CD8-positive, alpha-beta memory T cell (primary cell): ENCODE data around the gene NOP56. TPM values are rescaled to one million over a fixed set of nuclear protein-coding genes. Genes with fewer than 3 reads are reported as not detected.

Experiments used
- CTCF ChIA-PET: fragments of 350-600 bp; sonication (Branson Sonifier 250); formaldehyde crosslinking; loops from one replicate; lab custom pipeline; 2021; ENCODE audit warnings: antibody characterized with exemption; lab: Charles Lee
- POLR2A ChIA-PET: fragments of 350-600 bp; sonication (Branson Sonifier 250); formaldehyde crosslinking; loops from one replicate; lab custom pipeline; 2021; ENCODE audit warnings: antibody characterized with exemption; lab: Charles Lee
- DNase-seq, 5 donors: peaks; one replicate each; pipeline versions ENCODE4 v3.0.0 to v3.0.0-alpha.2; 2020 to 2022; ENCODE audit warnings: mixed read lengths in 1 of 5
- H3K27ac ChIP-seq: one replicate; pipeline ENCODE4 v1.7.0; 2013; ENCODE audit warnings: low read depth, mild to moderate bottlenecking, low read length, moderate library complexity
- H3K27me3 ChIP-seq: 2 replicates; pipeline ENCODE4 v1.7.0; 2013; ENCODE audit warnings: low read length, mild to moderate bottlenecking; ENCODE audit not compliant: insufficient read depth, poor library complexity, severe bottlenecking
- H3K36me3 ChIP-seq: 2 replicates; pipeline ENCODE4 v1.7.0; 2013; ENCODE audit warnings: mild to moderate bottlenecking, low read length, moderate library complexity; ENCODE audit not compliant: insufficient read depth
- H3K4me1 ChIP-seq: 2 replicates; pipeline ENCODE4 v1.7.0; 2013; ENCODE audit warnings: mild to moderate bottlenecking, low read length, moderate library complexity; ENCODE audit not compliant: insufficient read depth
- H3K4me3 ChIP-seq: 2 replicates; pipeline ENCODE4 v1.7.0; 2013; ENCODE audit warnings: mild to moderate bottlenecking, low read length
- H3K9me3 ChIP-seq: 2 replicates; pipeline ENCODE4 v1.7.0; 2013; ENCODE audit warnings: mild to moderate bottlenecking, low read length
- H3K27ac Mint-ChIP-seq, 8 donors: one replicate each; pipeline ENCODE4 v1.8.0; 2020 to 2021; ENCODE audit warnings: mixed read lengths in 8 of 8, mild to moderate bottlenecking in 6 of 8, inconsistent platforms in 3 of 8, moderate library complexity in 3 of 8
- H3K27me3 Mint-ChIP-seq, 2 donors: one replicate each; pipeline ENCODE4 v1.8.0; 2020 to 2021; ENCODE audit warnings: mixed read lengths in 2 of 2, mild to moderate bottlenecking in 1 of 2, moderate library complexity in 1 of 2
- H3K36me3 Mint-ChIP-seq, 3 donors: one replicate each; pipeline ENCODE4 v1.8.0; 2020 to 2021; ENCODE audit warnings: mixed read lengths in 3 of 3, inconsistent platforms in 1 of 3, mild to moderate bottlenecking in 1 of 3
- H3K4me1 Mint-ChIP-seq, 3 donors: one replicate each; pipeline ENCODE4 v1.8.0; 2020 to 2021; ENCODE audit warnings: mixed read lengths in 3 of 3, inconsistent platforms in 1 of 3, mild to moderate bottlenecking in 1 of 3
- H3K4me3 Mint-ChIP-seq, 7 donors: one replicate each; pipeline ENCODE4 v1.8.0; 2020 to 2021; ENCODE audit warnings: mixed read lengths in 7 of 7, mild to moderate bottlenecking in 6 of 7, moderate library complexity in 4 of 7, inconsistent platforms in 2 of 7
- H3K9me3 Mint-ChIP-seq, 5 donors: one replicate each; pipeline ENCODE4 v1.8.0; 2020 to 2022; ENCODE audit warnings: mixed read lengths in 5 of 5, mild to moderate bottlenecking in 3 of 5, moderate library complexity in 2 of 5, inconsistent platforms in 1 of 5
- polyA plus RNA-seq: library from polyadenylated mRNA; unstranded; fragments of 300-500 nt; fragmentation: Illumina TruSeq; gene quantifications from one replicate; pipeline ENCODE4 v1.2.3, GENCODE V29; 2021
- total RNA-seq, 2 experiments: library from RNA; stranded (reverse); gene quantifications; one replicate each; pipeline ENCODE4 v1.2.3, GENCODE V29; 2021

NOP56 gene
- total and polyA plus RNA-seq, 3 experiments from 2014 or later, result 106 to 920 (median 888) TPM

DNA sequence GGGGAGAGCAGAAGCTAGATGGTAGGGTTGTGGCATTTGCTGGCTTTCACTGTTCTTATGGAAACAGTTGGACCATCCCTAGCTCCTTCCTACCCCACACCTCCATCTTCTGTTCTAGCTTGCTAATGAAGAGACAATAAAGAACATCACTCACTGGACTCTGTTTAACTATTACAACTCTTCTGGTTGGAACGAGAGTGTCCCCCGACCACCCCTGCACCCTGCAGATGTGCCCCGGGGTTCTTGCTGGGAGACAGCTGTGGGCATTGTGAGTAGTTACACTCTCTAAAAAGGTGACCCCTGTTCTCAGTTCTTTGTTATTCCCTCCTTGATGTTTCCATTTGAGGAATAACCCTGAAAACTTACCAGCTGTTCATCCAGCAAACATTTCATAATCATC, 40.4 kb upstream of the NOP56 start:
- peaks cover 5 to 8% (median 7%) of the 10 kb centered on the region in 5 donors for H3K9me3 Mint-ChIP-seq
- peaks cover 0 to 1% (median 0%) of the 10 kb centered on the region in 3 donors for H3K4me1 Mint-ChIP-seq
- no peaks in the 10 kb centered on the region for H3K27me3 ChIP-seq
- no peak overlapping the region for H3K4me3 Mint-ChIP-seq
- no peak overlapping the region for H3K27ac Mint-ChIP-seq
- DNase-seq, result no peak
- no peak overlapping the region for H3K4me3 ChIP-seq
- H3K36me3 Mint-ChIP-seq, result peaks cover 0 to 15% (median 0%) of the 10 kb centered on the region in 3 donors
- peaks cover 32 to 49% of the 10 kb centered on the region in 2 donors for H3K27me3 Mint-ChIP-seq
- no peaks in the 10 kb centered on the region for H3K36me3 ChIP-seq
- H3K4me1 ChIP-seq, result no peaks in the 10 kb centered on the region
- H3K9me3 ChIP-seq, result no peaks in the 10 kb centered on the region
- no peak overlapping the region for H3K27ac ChIP-seq
- CTCF ChIA-PET, result no interaction called here
- POLR2A ChIA-PET, result no interaction called here

DNA sequence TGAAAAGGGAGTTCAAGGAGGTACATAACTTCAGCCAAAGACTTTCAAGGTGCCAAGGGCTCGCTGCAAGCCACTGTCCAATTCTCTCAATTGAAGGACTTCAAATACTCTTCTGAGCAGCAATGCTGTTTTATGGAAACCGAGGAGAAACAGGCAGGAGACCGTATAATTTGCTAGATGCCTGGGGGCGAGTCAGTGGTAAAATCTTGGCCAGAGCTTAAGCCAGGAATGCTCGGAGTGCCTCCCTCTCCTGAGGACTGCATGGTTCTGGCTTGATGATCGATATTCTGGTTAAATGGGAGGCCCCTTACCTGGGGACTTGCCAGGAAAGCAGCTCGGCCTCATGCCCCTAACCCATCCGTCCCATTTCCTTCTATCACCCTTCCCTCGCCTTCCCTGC, 35.8 kb upstream of the NOP56 start:
- Mint-ChIP-seq H3K4me1 (no peaks in the 10 kb centered on the region), H3K36me3 (peaks cover 0 to 5% (median 3%) of the 10 kb centered on the region in 3 donors), H3K27me3 (peaks cover 19 to 51% of the 10 kb centered on the region in 2 donors), H3K27ac (no peak overlapping the region), H3K9me3 (peaks cover 0 to 6% (median 0%) of the 10 kb centered on the region in 5 donors), H3K4me3 (no peak overlapping the region)
- no peaks in the 10 kb centered on the region for H3K27me3 ChIP-seq
- no peak overlapping the region for H3K4me3 ChIP-seq
- no peaks in the 10 kb centered on the region for H3K36me3 ChIP-seq
- no peak for DNase-seq
- no peak overlapping the region for H3K27ac ChIP-seq
- H3K9me3 ChIP-seq, result no peaks in the 10 kb centered on the region
- CTCF ChIA-PET, result no interaction called here
- POLR2A ChIA-PET, result no interaction called here
- no peaks in the 10 kb centered on the region for H3K4me1 ChIP-seq

DNA sequence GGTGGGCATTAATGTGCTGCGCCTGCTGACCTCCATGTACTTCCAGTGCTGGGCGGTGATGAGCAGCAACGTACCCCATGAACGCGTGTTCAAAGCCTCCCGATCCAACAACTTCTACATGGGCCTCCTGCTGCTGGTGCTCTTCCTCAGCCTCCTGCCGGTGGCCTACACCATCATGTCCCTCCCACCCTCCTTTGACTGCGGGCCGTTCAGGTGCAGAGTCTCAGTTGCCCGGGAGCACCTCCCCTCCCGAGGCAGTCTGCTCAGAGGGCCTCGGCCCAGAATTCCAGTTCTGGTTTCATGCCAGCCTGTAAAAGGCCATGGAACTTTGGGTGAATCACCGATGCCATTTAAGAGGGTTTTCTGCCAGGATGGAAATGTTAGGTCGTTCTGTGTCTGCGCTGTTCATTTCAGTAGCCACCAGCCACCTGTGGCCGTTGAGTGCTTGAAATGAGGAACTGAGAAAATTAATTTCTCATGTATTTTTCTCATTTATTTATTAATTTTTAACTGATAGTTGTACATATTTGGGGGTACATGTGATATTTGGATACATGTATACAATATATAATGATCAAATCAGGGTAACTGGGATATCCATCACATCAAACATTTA, 35.2 kb upstream of the NOP56 start:
- H3K27ac Mint-ChIP-seq, result no peak overlapping the region
- peaks cover 17 to 51% of the 10 kb centered on the region in 2 donors for H3K27me3 Mint-ChIP-seq
- no peak for DNase-seq
- H3K9me3 ChIP-seq, result no peaks in the 10 kb centered on the region
- no peaks in the 10 kb centered on the region for H3K27me3 ChIP-seq
- peaks cover 0 to 5% (median 3%) of the 10 kb centered on the region in 3 donors for H3K36me3 Mint-ChIP-seq
- no peaks in the 10 kb centered on the region for H3K4me1 ChIP-seq
- H3K4me1 Mint-ChIP-seq, result no peaks in the 10 kb centered on the region
- CTCF ChIA-PET, result no interaction called here
- no peak overlapping the region for H3K4me3 ChIP-seq
- no peak overlapping the region for H3K4me3 Mint-ChIP-seq
- H3K36me3 ChIP-seq, result no peaks in the 10 kb centered on the region
- H3K27ac ChIP-seq, result no peak overlapping the region
- POLR2A ChIA-PET, result no interaction called here
- H3K9me3 Mint-ChIP-seq, result peaks cover 0 to 6% (median 0%) of the 10 kb centered on the region in 5 donors

DNA sequence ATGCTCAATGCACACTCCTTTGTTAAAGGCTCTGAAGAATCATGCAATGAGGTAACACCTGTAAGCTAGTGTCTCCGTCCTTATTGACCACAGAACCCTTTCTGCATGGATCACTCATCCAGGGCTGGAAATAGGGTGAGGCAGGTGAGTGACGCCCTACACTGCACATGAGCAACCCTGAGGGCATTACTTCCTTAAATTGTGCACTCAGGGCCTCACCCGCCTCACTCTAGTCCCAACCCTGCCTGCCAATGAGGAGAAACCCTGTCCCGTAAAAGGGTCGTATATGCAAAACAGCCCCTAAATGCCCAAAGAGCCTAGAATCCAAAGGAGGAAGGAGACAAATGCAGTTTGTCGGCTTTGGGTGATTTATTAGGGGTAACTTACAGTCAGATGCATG, 33.6 kb upstream of the NOP56 start:
- no peak overlapping the region for H3K27ac Mint-ChIP-seq
- no peak for DNase-seq
- POLR2A ChIA-PET, result no interaction called here
- Histone ChIP-seq H3K27ac (no peak overlapping the region), H3K4me3 (no peak overlapping the region), H3K9me3 (no peaks in the 10 kb centered on the region), H3K36me3 (no peaks in the 10 kb centered on the region), H3K27me3 (no peaks in the 10 kb centered on the region), H3K4me1 (no peaks in the 10 kb centered on the region)
- no peak overlapping the region for H3K4me3 Mint-ChIP-seq
- no peaks in the 10 kb centered on the region for H3K4me1 Mint-ChIP-seq
- CTCF ChIA-PET, result no interaction called here
- H3K27me3 Mint-ChIP-seq, result peaks cover 14 to 44% of the 10 kb centered on the region in 2 donors
- peaks cover 0 to 6% (median 0%) of the 10 kb centered on the region in 5 donors for H3K9me3 Mint-ChIP-seq
- peaks cover 0 to 3% (median 0%) of the 10 kb centered on the region in 3 donors for H3K36me3 Mint-ChIP-seq

DNA sequence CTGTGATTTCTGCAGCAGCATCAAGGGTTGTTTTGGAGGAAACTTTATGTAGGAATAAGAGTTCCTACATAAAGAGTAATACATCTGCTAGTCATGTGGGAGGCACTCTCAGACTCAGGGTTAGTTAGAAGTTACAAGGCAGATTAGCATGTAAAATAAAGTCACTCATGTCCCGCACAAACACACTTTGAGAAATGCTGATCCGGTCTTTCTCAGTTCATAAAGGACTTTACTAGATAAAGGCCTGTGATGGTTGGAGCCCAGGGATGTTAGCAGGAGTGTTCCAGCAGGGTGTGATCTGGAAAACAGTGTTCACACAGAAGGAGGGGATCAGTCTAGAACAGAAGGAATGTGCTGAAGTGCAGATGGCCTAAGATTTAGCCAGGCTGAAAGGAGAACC, 33.1 kb upstream of the NOP56 start:
- Histone ChIP-seq H3K9me3 (no peaks in the 10 kb centered on the region), H3K27me3 (no peaks in the 10 kb centered on the region), H3K36me3 (no peaks in the 10 kb centered on the region), H3K4me1 (no peaks in the 10 kb centered on the region), H3K27ac (no peak overlapping the region), H3K4me3 (no peak overlapping the region)
- no peaks in the 10 kb centered on the region for H3K4me1 Mint-ChIP-seq
- peaks cover 14 to 44% of the 10 kb centered on the region in 2 donors for H3K27me3 Mint-ChIP-seq
- no peak overlapping the region for H3K4me3 Mint-ChIP-seq
- no peak for DNase-seq
- H3K9me3 Mint-ChIP-seq, result peaks cover 0 to 6% (median 0%) of the 10 kb centered on the region in 5 donors
- ChIA-PET POLR2A (no interaction called here), CTCF (no interaction called here)
- H3K27ac Mint-ChIP-seq, result no peak overlapping the region
- H3K36me3 Mint-ChIP-seq, result peaks cover 0 to 3% (median 0%) of the 10 kb centered on the region in 3 donors

DNA sequence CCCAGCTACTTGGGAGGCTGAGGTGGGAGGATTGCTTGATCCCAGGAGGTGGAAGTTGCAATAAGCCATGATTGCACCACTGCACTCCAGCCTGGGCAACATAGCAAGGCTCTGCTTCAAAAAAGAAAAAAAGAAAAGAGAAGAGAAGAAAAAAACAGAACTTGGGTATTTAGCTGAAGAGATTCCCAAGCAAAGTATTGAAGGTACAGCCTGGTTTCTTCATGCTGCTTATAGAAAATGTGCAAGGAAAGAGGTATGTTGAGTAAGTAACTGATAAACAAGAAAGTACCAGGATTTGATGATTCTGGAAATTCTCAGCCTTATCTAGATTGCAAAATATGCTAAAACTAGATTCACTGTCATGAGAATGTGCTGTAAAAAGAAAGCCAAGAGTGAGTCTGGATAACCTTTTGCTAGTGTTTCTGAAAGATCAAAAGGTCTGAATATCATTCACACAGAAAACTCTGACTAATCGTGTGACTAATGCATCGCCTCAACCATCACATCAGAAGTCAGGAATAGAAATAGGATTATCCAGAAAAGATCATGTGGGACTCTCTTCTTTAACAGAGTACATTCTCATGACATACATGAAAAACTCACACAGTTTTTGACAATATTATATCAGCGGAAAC, 32.4 kb upstream of the NOP56 start:
- no peak overlapping the region for H3K27ac Mint-ChIP-seq
- Histone ChIP-seq H3K27me3 (no peaks in the 10 kb centered on the region), H3K27ac (no peak overlapping the region), H3K4me3 (no peak overlapping the region), H3K9me3 (no peaks in the 10 kb centered on the region), H3K4me1 (no peaks in the 10 kb centered on the region), H3K36me3 (no peaks in the 10 kb centered on the region)
- POLR2A ChIA-PET, result no interaction called here
- peaks cover 14 to 44% of the 10 kb centered on the region in 2 donors for H3K27me3 Mint-ChIP-seq
- CTCF ChIA-PET, result no interaction called here
- H3K36me3 Mint-ChIP-seq, result peaks cover 0 to 3% (median 0%) of the 10 kb centered on the region in 3 donors
- peaks cover 0 to 6% (median 0%) of the 10 kb centered on the region in 5 donors for H3K9me3 Mint-ChIP-seq
- DNase-seq, result no peak
- no peaks in the 10 kb centered on the region for H3K4me1 Mint-ChIP-seq
- H3K4me3 Mint-ChIP-seq, result no peak overlapping the region

DNA sequence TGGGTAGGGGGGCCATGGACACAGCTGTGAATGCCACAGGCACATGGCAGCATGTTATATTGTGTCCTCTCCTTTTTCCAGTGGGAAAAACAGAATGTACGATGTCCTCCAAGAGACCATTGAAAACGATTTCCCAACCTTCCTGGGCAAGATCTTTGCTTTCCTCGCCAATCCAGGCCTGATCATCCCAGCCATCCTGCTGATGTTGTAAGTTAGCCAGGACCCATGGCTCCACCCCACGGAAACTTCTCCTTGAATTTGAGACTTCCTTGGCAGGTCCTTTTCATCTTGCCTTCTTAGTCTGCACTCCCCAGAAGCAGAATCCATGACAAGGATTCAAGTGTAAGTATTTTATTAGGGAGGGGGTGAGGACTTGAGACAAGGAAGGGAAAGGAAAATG, 28.2 kb upstream of the NOP56 start:
- no peak overlapping the region for H3K27ac ChIP-seq
- Mint-ChIP-seq H3K4me3 (no peak overlapping the region), H3K4me1 (no peaks in the 10 kb centered on the region), H3K27me3 (peaks cover 17 to 24% of the 10 kb centered on the region in 2 donors), H3K27ac (no peak overlapping the region), H3K9me3 (peaks cover 0 to 12% (median 6%) of the 10 kb centered on the region in 5 donors), H3K36me3 (peaks cover 0 to 8% (median 4%) of the 10 kb centered on the region in 3 donors)
- DNase-seq, result no peak
- H3K4me3 ChIP-seq, result no peak overlapping the region
- POLR2A ChIA-PET, result no interaction called here
- H3K36me3 ChIP-seq, result no peaks in the 10 kb centered on the region
- H3K9me3 ChIP-seq, result no peaks in the 10 kb centered on the region
- H3K27me3 ChIP-seq, result no peaks in the 10 kb centered on the region
- H3K4me1 ChIP-seq, result no peaks in the 10 kb centered on the region
- CTCF ChIA-PET, result no interaction called here

DNA sequence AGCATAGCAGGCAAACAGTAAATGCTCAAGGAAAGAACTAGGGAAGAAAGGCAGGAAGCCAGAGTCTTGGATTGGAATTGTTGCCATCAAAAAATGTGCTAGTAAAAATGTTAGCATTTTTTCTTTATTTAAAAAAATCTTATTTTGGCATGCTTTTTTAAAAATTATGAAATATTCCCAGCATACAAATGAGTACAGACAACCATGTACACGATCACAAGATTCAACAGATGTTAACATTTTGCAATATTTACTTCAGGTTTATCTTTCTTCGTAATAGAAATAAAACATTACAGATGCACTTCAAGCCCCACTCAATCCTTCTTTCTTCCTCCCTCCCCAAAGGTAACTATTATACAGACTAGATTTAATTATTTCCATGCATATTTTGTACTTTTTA, 27.4 kb upstream of the NOP56 start:
- Histone ChIP-seq H3K4me3 (no peak overlapping the region), H3K4me1 (no peaks in the 10 kb centered on the region), H3K36me3 (no peaks in the 10 kb centered on the region), H3K27ac (no peak overlapping the region), H3K9me3 (no peaks in the 10 kb centered on the region), H3K27me3 (no peaks in the 10 kb centered on the region)
- H3K4me1 Mint-ChIP-seq, result no peaks in the 10 kb centered on the region
- no peak overlapping the region for H3K27ac Mint-ChIP-seq
- peaks cover 0 to 12% (median 4%) of the 10 kb centered on the region in 3 donors for H3K36me3 Mint-ChIP-seq
- H3K27me3 Mint-ChIP-seq, result peaks cover 13 to 26% of the 10 kb centered on the region in 2 donors
- ChIA-PET CTCF (no interaction called here), POLR2A (no interaction called here)
- H3K9me3 Mint-ChIP-seq, result peaks cover 3 to 7% (median 6%) of the 10 kb centered on the region in 5 donors
- no peak for DNase-seq
- H3K4me3 Mint-ChIP-seq, result no peak overlapping the region
